ENCODE results near the gene CDS2.

DNA sequence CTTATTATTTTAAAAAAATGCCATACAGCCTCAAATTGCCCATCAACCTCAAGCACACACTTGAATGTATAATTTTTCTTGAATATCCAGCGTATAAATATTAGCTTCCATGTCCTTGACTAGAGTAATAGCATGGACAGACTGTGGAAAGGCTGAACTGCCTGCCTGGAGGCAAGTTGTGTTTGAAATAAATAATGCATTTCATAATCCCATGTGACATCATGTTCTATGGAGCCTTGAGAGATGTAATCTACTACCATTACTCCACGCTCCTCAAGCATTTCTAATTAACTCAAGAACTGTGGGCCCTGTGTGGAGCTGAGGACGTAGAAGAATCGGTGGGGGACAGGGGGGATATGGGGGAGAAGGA is 94.2 kb downstream of the CDS2 start:
- no peak for TF ChIP-seq JUND (IDR thresholded peaks at IDR 0.05)
- TF ChIP-seq, protein P1, sequence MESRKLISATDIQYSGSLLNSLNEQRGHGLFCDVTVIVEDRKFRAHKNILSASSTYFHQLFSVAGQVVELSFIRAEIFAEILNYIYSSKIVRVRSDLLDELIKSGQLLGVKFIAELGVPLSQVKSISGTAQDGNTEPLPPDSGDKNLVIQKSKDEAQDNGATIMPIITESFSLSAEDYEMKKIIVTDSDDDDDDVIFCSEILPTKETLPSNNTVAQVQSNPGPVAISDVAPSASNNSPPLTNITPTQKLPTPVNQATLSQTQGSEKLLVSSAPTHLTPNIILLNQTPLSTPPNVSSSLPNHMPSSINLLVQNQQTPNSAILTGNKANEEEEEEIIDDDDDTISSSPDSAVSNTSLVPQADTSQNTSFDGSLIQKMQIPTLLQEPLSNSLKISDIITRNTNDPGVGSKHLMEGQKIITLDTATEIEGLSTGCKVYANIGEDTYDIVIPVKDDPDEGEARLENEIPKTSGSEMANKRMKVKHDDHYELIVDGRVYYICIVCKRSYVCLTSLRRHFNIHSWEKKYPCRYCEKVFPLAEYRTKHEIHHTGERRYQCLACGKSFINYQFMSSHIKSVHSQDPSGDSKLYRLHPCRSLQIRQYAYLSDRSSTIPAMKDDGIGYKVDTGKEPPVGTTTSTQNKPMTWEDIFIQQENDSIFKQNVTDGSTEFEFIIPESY (IDR thresholded peaks at IDR 0.05), result no peak
- TF ChIP-seq, protein P2, sequence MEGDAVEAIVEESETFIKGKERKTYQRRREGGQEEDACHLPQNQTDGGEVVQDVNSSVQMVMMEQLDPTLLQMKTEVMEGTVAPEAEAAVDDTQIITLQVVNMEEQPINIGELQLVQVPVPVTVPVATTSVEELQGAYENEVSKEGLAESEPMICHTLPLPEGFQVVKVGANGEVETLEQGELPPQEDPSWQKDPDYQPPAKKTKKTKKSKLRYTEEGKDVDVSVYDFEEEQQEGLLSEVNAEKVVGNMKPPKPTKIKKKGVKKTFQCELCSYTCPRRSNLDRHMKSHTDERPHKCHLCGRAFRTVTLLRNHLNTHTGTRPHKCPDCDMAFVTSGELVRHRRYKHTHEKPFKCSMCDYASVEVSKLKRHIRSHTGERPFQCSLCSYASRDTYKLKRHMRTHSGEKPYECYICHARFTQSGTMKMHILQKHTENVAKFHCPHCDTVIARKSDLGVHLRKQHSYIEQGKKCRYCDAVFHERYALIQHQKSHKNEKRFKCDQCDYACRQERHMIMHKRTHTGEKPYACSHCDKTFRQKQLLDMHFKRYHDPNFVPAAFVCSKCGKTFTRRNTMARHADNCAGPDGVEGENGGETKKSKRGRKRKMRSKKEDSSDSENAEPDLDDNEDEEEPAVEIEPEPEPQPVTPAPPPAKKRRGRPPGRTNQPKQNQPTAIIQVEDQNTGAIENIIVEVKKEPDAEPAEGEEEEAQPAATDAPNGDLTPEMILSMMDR (IDR thresholded peaks at IDR 0.05; ENCODE audit: low read depth, low read length, missing input control), result no peak
- TF ChIP-seq RAD21 (IDR thresholded peaks at IDR 0.05), result no peak
- no peak for TF ChIP-seq YY1 (IDR thresholded peaks at IDR 0.05)
- TF ChIP-seq, protein P3, sequence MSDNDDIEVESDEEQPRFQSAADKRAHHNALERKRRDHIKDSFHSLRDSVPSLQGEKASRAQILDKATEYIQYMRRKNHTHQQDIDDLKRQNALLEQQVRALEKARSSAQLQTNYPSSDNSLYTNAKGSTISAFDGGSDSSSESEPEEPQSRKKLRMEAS (IDR thresholded peaks at IDR 0.05), result no peak
- TF ChIP-seq, protein P4, sequence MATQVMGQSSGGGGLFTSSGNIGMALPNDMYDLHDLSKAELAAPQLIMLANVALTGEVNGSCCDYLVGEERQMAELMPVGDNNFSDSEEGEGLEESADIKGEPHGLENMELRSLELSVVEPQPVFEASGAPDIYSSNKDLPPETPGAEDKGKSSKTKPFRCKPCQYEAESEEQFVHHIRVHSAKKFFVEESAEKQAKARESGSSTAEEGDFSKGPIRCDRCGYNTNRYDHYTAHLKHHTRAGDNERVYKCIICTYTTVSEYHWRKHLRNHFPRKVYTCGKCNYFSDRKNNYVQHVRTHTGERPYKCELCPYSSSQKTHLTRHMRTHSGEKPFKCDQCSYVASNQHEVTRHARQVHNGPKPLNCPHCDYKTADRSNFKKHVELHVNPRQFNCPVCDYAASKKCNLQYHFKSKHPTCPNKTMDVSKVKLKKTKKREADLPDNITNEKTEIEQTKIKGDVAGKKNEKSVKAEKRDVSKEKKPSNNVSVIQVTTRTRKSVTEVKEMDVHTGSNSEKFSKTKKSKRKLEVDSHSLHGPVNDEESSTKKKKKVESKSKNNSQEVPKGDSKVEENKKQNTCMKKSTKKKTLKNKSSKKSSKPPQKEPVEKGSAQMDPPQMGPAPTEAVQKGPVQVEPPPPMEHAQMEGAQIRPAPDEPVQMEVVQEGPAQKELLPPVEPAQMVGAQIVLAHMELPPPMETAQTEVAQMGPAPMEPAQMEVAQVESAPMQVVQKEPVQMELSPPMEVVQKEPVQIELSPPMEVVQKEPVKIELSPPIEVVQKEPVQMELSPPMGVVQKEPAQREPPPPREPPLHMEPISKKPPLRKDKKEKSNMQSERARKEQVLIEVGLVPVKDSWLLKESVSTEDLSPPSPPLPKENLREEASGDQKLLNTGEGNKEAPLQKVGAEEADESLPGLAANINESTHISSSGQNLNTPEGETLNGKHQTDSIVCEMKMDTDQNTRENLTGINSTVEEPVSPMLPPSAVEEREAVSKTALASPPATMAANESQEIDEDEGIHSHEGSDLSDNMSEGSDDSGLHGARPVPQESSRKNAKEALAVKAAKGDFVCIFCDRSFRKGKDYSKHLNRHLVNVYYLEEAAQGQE (IDR thresholded peaks at IDR 0.05), result no peak
- no peak for TF ChIP-seq GABPA (IDR thresholded peaks at IDR 0.05 in 1 of 2, conservative IDR thresholded peaks at IDR 0.05 in 1 of 2)
- TF ChIP-seq, protein P5, sequence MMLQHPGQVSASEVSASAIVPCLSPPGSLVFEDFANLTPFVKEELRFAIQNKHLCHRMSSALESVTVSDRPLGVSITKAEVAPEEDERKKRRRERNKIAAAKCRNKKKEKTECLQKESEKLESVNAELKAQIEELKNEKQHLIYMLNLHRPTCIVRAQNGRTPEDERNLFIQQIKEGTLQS (IDR thresholded peaks at IDR 0.05), result no peak
- no peak for TF ChIP-seq FOXA1 (IDR thresholded peaks at IDR 0.05)
